GM12878 (cell line): ENCODE measurements around the gene CNN3. TPM values are rescaled to one million over a fixed set of nuclear protein-coding genes. Genes with fewer than 3 reads are reported as not detected.

Experiments
- ATAC-seq: fragments of 200-7000 bp; cut with Tn5 transposase; 3 replicates; pipeline ENCODE4 v1.9.1; 2020; ENCODE audit warnings: mild to moderate bottlenecking, moderate library complexity
- BruUV-seq: library from RNA; stranded (reverse); fragments of 400-500 nt; replicated peaks from 2 replicates; lab custom pipeline; 2021; lab: Mats Ljungman, UMichigan
- CTCF ChIA-PET: fragments of 300-600 bp; sonication (Branson Sonifier 250); formaldehyde crosslinking; extraction: SDS; loops from one replicate; lab custom pipeline; 2021; ENCODE audit warnings: inconsistent platforms; lab: Yijun Ruan, JAX
- POLR2A ChIA-PET: fragments of 350-600 bp; formaldehyde crosslinking; extraction: SDS; loops from one replicate; lab custom pipeline; 2021; ENCODE audit warnings: inconsistent platforms; lab: Charles Lee
- RAD21 ChIA-PET: fragments of 300-600 bp; sonication (Branson Sonifier 250); formaldehyde crosslinking; loops from one replicate; lab custom pipeline; 2023; ENCODE audit warnings: antibody characterized with exemption; ENCODE audit not compliant: unreplicated experiment; lab: Charles Lee
- SMC1A ChIA-PET: fragments of 300-600 bp; sonication (Branson Sonifier 250); formaldehyde crosslinking; loops from one replicate; lab custom pipeline; 2023; ENCODE audit not compliant: unreplicated experiment, uncharacterized antibody; lab: Charles Lee
- DNase-seq: peaks from one replicate; pipeline ENCODE4 v3.0.0-alpha.2; 2011; ENCODE audit warnings: low read depth, low spot score
- FAIRE-seq: peaks from 3 replicates; lab custom pipeline; 2011; peaks lifted over from hg19 to GRCh38; lab: Jason Lieb, UNC
- H2AFZ ChIP-seq: 2 replicates; pipeline ENCODE4 v1.6.0; 2011; ENCODE audit warnings: low read depth, low read length, control low read depth; ENCODE audit not compliant: control insufficient read depth
- H3K27ac ChIP-seq: 2 replicates; pipeline ENCODE4 v1.5.1; 2011; ENCODE audit warnings: control low read depth; ENCODE audit not compliant: control insufficient read depth, insufficient read depth
- H3K27me3 ChIP-seq, 2 experiments: replicated peaks in 1 of 2; 2 replicates each; pipeline versions ENCODE4 v1.6.0 to v1.6.1; 2011; ENCODE audit warnings: low read length in 1 of 2; ENCODE audit not compliant: control insufficient read depth in 2 of 2, insufficient read depth in 2 of 2
- H3K36me3 ChIP-seq, 2 experiments: 2 replicates each; pipeline ENCODE4 v1.5.1; 2011; ENCODE audit warnings: low read length in 1 of 2; ENCODE audit not compliant: control insufficient read depth in 2 of 2, insufficient read depth in 2 of 2
- H3K4me1 ChIP-seq: 2 replicates; pipeline ENCODE4 v1.6.1; 2011; ENCODE audit warnings: mild to moderate bottlenecking, low read length, moderate library complexity, mixed read lengths; ENCODE audit not compliant: control insufficient read depth, insufficient read depth
- H3K4me2 ChIP-seq: 2 replicates; pipeline ENCODE4 v1.6.0; 2011; ENCODE audit warnings: control low read depth; ENCODE audit not compliant: control insufficient read depth, insufficient read depth
- H3K4me3 ChIP-seq: fragments of 200-600 bp; sonication (generic); 2 replicates; pipeline ENCODE4 v1.5.1; 2016
- H3K79me2 ChIP-seq: 2 replicates; pipeline ENCODE4 v1.6.0; 2011; ENCODE audit warnings: low read length; ENCODE audit not compliant: control insufficient read depth, insufficient read depth
- H3K9ac ChIP-seq: 2 replicates; pipeline ENCODE4 v1.8.0; 2011; ENCODE audit warnings: low read length, control low read depth, mixed read lengths; ENCODE audit not compliant: control insufficient read depth, insufficient read depth
- H3K9me3 ChIP-seq: replicated peaks from 3 replicates; pipeline ENCODE4 v1.5.1; 2011; ENCODE audit warnings: mild to moderate bottlenecking, low read length; ENCODE audit not compliant: control insufficient read depth, insufficient read depth
- H4K20me1 ChIP-seq: 2 replicates; pipeline ENCODE4 v1.6.0; 2011; ENCODE audit not compliant: control insufficient read depth, insufficient read depth
- BCLAF1 ChIP-seq: fragments of 450-650 bp; IDR thresholded peaks from 2 replicates; pipeline ENCODE4 v1.6.1; 2017; ENCODE audit warnings: antibody characterized with exemption, mild to moderate bottlenecking, moderate library complexity
- BHLHE40 ChIP-seq, 2 experiments: fragments of 450-650 bp in 1 of 2; IDR thresholded peaks; 2 replicates each; pipeline ENCODE4 v1.6.1; 2011 to 2017; ENCODE audit warnings: low read depth in 2 of 2, borderline replicate concordance in 1 of 2, improper control_type of control experiment in 1 of 2, low read length in 1 of 2, mild to moderate bottlenecking in 1 of 2
- BMI1 ChIP-seq: fragments of 450-650 bp; IDR thresholded peaks from 2 replicates; pipeline ENCODE4 v1.6.1; 2016; ENCODE audit warnings: mild to moderate bottlenecking, moderate library complexity, borderline replicate concordance
- BRCA1 ChIP-seq: IDR thresholded peaks from 2 replicates; pipeline ENCODE4 v1.6.1; 2011; ENCODE audit warnings: low read depth, low read length, improper control_type of control experiment
- HDAC2 ChIP-seq: fragments of 200-600 bp; sonication (generic); IDR thresholded peaks from 2 replicates; pipeline ENCODE4 v1.6.1; 2017
- IKZF2 ChIP-seq, 2 experiments: fragments of 450-650 bp; IDR thresholded peaks; 2 replicates each; pipeline ENCODE4 v1.6.1; 2017; ENCODE audit warnings: mild to moderate bottlenecking in 2 of 2, moderate library complexity in 2 of 2
- KLF5 ChIP-seq: fragments of 450-650 bp; IDR thresholded peaks from 2 replicates; pipeline ENCODE4 v1.6.1; 2014; ENCODE audit warnings: mild to moderate bottlenecking; ENCODE audit not compliant: partially characterized antibody
- MEF2B ChIP-seq: fragments of 450-650 bp; IDR thresholded peaks from 2 replicates; pipeline ENCODE4 v1.6.1; 2018; ENCODE audit warnings: mild to moderate bottlenecking, moderate library complexity; ENCODE audit not compliant: partially characterized antibody, poor library complexity, severe bottlenecking
- MXI1 ChIP-seq: fragments of 150-350 bp; IDR thresholded peaks from 2 replicates; pipeline ENCODE4 v1.6.1; 2011; ENCODE audit warnings: low read depth, mild to moderate bottlenecking, inconsistent platforms, low read length, improper control_type of control experiment
- STAT1 ChIP-seq: fragments of 450-650 bp; conservative IDR thresholded peaks from 2 replicates; pipeline ENCODE4 v1.6.1; 2014; ENCODE audit warnings: antibody characterized with exemption, mild to moderate bottlenecking
- YBX1 ChIP-seq: fragments of 450-650 bp; IDR thresholded peaks from 2 replicates; pipeline ENCODE4 v1.6.1; 2016; ENCODE audit warnings: antibody characterized with exemption
- YY1 ChIP-seq: IDR thresholded peaks from 2 replicates; pipeline ENCODE4 v1.6.1; 2011; ENCODE audit warnings: low read depth, mild to moderate bottlenecking, low read length
- ZNF207 ChIP-seq: fragments of 450-650 bp; IDR thresholded peaks from 2 replicates; pipeline ENCODE4 v1.6.1; 2014; ENCODE audit warnings: antibody characterized with exemption, mild to moderate bottlenecking, borderline replicate concordance
- ZNF592 ChIP-seq: fragments of 450-650 bp; IDR thresholded peaks from 2 replicates; pipeline ENCODE4 v1.6.1; 2017; ENCODE audit warnings: mild to moderate bottlenecking, moderate library complexity
- WGBS: methylation state at CpG from one replicate; pipeline ENCODE4 v1.1.6; 2016; ENCODE audit warnings: low lambda C conversion rate; ENCODE audit not compliant: insufficient replicate concordance, insufficient coverage; ENCODE audit errors: missing lambda C conversion rate; 5-methylcytosine and 5-hydroxymethylcytosine counted together
- in situ Hi-C: fragments of 300-500 bp; cut with MboI; formaldehyde crosslinking; loops from 9 replicates; pipeline ENCODE4 v1.14.3; 2018; ENCODE audit warnings: mixed read lengths
- intact Hi-C: fragments of 100-400 bp; cut with micrococcal nuclease; formaldehyde crosslinking; loops from one replicate; pipeline ENCODE4 v1.14.2; 2022; ENCODE audit not compliant: unreplicated experiment
- polyA plus RNA-seq, 11 experiments: library from polyadenylated mRNA; depleted of rRNA in 4 of 11; unstranded in 6 of 11; stranded (reverse) in 5 of 11; fragments of >200 nt; fragmentation: Nextera tagmentation in 4 of 11; fragmentation: Illumina TruSeq in 1 of 11; extraction: Ambion mirVana in 4 of 11; extraction: Trizol in 1 of 11; gene quantifications; 1 replicate in 1 of 11; 2 replicates in 10 of 11; pipeline versions ENCODE4 v1.2.1 to v1.2.3, GENCODE V29; 2011 to 2016; ENCODE audit warnings: inconsistent platforms in 2 of 11, missing spikeins in 2 of 11, low read depth in 1 of 11
- total RNA-seq, 4 experiments: library from RNA; depleted of rRNA in 3 of 4; stranded (reverse); fragments of >200 nt in 3 of 4; fragmentation: Illumina TruSeq in 1 of 4; extraction: Trizol in 1 of 4; gene quantifications; 2 replicates each; pipeline versions ENCODE4 v1.2.1 to v1.2.3, GENCODE V29; 2013 to 2021
- TF ChIP-seq, protein P1 (sequence below): fragments of 450-650 bp; IDR thresholded peaks from 2 replicates; pipeline ENCODE4 v1.6.1; 2018; ENCODE audit warnings: borderline replicate concordance, mild to moderate bottlenecking; ENCODE audit not compliant: partially characterized antibody

CNN3 gene
- total and polyA plus RNA-seq, 10 of the 15 experiments (the other 5 are each of a cell fraction or from before 2014, with no cell fraction given), result 0.20 to 48.4 (median 34.3) TPM

DNA sequence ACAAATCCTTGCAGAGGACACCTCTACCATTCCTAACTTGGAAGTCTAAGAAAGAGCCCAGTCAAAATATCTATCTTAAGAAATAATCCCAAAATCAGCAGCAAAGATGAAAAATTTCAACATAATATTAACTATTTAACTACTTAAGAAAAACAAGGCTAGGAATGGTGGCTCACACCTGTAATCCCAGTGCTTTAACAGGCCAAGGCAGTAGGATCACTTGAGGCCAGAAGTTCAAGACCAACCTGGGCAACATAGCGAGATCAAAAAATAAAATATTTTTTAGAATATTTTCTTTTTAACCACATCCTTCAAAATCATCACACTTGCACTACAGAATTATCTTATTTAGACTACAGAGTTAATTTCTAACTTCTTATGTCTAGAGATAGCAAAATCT, 4.9 kb downstream of the CNN3 start (continued):
- TF ChIP-seq ZNF592 (no peak), MEF2B (no peak), ZNF207 (no peak), BHLHE40 (IDR thresholded peaks at IDR 0.05; ENCODE audit: borderline replicate concordance in 1 of 2, low read depth in 2 of 2, low read length in 1 of 2) (no peak), IKZF2 (IDR thresholded peaks at IDR 0.05) (no peak), STAT1 (no peak)

DNA sequence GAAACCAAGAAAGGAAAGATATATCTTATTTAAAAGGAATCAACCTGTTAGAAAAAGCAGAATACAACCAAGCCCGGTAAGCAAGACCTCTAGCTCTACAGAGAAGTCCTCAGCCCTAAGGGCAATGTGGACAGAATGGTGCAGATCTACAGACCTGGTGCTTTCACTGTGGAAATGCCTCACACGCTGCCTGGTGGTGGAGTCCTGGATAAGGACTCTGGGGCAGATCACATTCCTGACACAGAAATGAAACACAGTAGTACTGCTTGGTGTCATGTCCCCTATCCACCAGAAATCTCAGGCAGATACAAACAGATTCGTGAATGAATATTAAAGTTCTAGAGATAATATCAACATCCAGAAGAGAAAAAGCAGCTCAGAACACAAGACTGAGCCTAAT, 6.8 kb downstream of the CNN3 start:
- 37% methylated on average over 3 of the region's 3 CpGs for WGBS
- H3K79me2 ChIP-seq, result peaks cover 2% of the 10 kb centered on the region; the same call in 1 of the 2 replicates
- intact Hi-C loops, result no loop called here
- RAD21 ChIA-PET, result no interaction called here
- no TSS peak for BruUV-seq
- DNase-seq, result no peak
- ATAC-seq, result no peak
- H3K4me3 ChIP-seq, result no peak overlapping the region
- no peak overlapping the region for H3K9ac ChIP-seq
- H3K4me1 ChIP-seq, result no peaks in the 10 kb centered on the region
- no peak overlapping the region for H3K4me2 ChIP-seq
- H2AFZ ChIP-seq, result no peak overlapping the region
- H3K9me3 ChIP-seq, result no peaks in the 10 kb centered on the region
- no peak for FAIRE-seq
- POLR2A ChIA-PET, result no interaction called here
- H3K27ac ChIP-seq, result no peak overlapping the region
- no peaks in the 10 kb centered on the region for H3K36me3 ChIP-seq
- H4K20me1 ChIP-seq, result no peaks in the 10 kb centered on the region
- SMC1A ChIA-PET, result no interaction called here
- H3K27me3 ChIP-seq, result peaks cover 0 to 2% of the 10 kb centered on the region in 2 experiments; a peak in 2 of 4 replicates
- CTCF ChIA-PET, result no interaction called here
- in situ Hi-C loops, result no loop called here
- no peak for TF ChIP-seq BMI1
- no peak for TF ChIP-seq HDAC2
- TF ChIP-seq KLF5, result no peak
- no peak for TF ChIP-seq BRCA1
- TF ChIP-seq YBX1, result no peak
- TF ChIP-seq, protein P1, sequence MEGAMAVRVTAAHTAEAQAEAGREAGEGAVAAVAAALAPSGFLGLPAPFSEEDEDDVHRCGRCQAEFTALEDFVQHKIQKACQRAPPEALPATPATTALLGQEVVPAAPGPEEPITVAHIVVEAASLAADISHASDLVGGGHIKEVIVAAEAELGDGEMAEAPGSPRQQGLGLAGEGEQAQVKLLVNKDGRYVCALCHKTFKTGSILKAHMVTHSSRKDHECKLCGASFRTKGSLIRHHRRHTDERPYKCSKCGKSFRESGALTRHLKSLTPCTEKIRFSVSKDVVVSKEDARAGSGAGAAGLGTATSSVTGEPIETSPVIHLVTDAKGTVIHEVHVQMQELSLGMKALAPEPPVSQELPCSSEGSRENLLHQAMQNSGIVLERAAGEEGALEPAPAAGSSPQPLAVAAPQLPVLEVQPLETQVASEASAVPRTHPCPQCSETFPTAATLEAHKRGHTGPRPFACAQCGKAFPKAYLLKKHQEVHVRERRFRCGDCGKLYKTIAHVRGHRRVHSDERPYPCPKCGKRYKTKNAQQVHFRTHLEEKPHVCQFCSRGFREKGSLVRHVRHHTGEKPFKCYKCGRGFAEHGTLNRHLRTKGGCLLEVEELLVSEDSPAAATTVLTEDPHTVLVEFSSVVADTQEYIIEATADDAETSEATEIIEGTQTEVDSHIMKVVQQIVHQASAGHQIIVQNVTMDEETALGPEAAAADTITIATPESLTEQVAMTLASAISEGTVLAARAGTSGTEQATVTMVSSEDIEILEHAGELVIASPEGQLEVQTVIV, result no peak
- no peak for TF ChIP-seq YY1
- TF ChIP-seq BCLAF1, result no peak
- no peak for TF ChIP-seq MXI1
